GM12872 (cell line): ENCODE results near the gene TUBA4B.
A peak's percentile ranks its signal among the peaks of the same experiment; 100 is the strongest.

ENCODE experiments used
- CTCF ChIP-seq: IDR thresholded peaks from 3 replicates; pipeline ENCODE4 v1.5.1; 2011; ENCODE audit warnings: low read depth, mild to moderate bottlenecking, low read length, moderate library complexity; ENCODE audit not compliant: insufficient read depth

TUBA4B gene

GRCh38 chr2:219274361-219274921 is 21.4 kb downstream of the TUBA4B start:
- no peak for TF ChIP-seq CTCF

- TF ChIP-seq CTCF: peak; percentile 99
Measured at GRCh38 chr2:219277703-219278654, 24.9 kb downstream of the TUBA4B start.

GRCh38 chr2:219278655-219279150 is 25.7 kb downstream of the TUBA4B start:
- no peak for TF ChIP-seq CTCF

- no peak for TF ChIP-seq CTCF
Measured at GRCh38 chr2:219279151-219279915, 26.3 kb downstream of the TUBA4B start, which contains the start of gene DNAJB2. TSS of gene DNAJB2 (plus strand) at chr2:219279366. CDS start at chr2:219279834, 468 bp downstream.

- TF ChIP-seq CTCF: peak; percentile 51
Measured at GRCh38 chr2:219279916-219280516, 27.0 kb downstream of the TUBA4B start.

- no peak for TF ChIP-seq CTCF
Measured at GRCh38 chr2:219280651-219281050, 27.6 kb downstream of the TUBA4B start.
